ENCODE results near the gene SRRM1. TPM values are rescaled to one million over a fixed set of nuclear protein-coding genes. Genes with fewer than 3 reads are reported as not detected.

The SRRM1 gene, protein sequence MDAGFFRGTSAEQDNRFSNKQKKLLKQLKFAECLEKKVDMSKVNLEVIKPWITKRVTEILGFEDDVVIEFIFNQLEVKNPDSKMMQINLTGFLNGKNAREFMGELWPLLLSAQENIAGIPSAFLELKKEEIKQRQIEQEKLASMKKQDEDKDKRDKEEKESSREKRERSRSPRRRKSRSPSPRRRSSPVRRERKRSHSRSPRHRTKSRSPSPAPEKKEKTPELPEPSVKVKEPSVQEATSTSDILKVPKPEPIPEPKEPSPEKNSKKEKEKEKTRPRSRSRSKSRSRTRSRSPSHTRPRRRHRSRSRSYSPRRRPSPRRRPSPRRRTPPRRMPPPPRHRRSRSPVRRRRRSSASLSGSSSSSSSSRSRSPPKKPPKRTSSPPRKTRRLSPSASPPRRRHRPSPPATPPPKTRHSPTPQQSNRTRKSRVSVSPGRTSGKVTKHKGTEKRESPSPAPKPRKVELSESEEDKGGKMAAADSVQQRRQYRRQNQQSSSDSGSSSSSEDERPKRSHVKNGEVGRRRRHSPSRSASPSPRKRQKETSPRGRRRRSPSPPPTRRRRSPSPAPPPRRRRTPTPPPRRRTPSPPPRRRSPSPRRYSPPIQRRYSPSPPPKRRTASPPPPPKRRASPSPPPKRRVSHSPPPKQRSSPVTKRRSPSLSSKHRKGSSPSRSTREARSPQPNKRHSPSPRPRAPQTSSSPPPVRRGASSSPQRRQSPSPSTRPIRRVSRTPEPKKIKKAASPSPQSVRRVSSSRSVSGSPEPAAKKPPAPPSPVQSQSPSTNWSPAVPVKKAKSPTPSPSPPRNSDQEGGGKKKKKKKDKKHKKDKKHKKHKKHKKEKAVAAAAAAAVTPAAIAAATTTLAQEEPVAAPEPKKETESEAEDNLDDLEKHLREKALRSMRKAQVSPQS
- total RNA-seq, result 26.7 and 42.2 TPM in 2 replicates

GRCh38 chr1:24642481-24643362 is at the start of gene SRRM1:
SRRM1 (plus strand) TSS chr1:24643302; CDS start chr1:24643327, 25 bp downstream.

Other genes with a start within 250 kb of the SRRM1 start
- gene STPG1, start 229.5 kb upstream of the SRRM1 start, total RNA-seq, result 4.5 and 6.3 TPM in 2 replicates
- 55.5 and 67.4 TPM in 2 replicates for gene NIPAL3, start 227.5 kb upstream of the SRRM1 start, total RNA-seq
- gene RCAN3, start 140.5 kb upstream of the SRRM1 start, total RNA-seq, result 3.0 and 8.3 TPM in 2 replicates
- gene NCMAP, start 87.2 kb upstream of the SRRM1 start, total RNA-seq, result not detected in 2 replicates
- gene CLIC4, start 102.1 kb downstream of the SRRM1 start, total RNA-seq, result 353 and 466 TPM in 2 replicates